MM.1S (cell line): ENCODE data around the gene ZHX3.

Experiments used
- EZH2 ChIP-seq: fragments of 300-600 bp; sonication (generic); optimal IDR thresholded peaks from 2 replicates; pipeline ENCODE3; 2017; ENCODE audit warnings: low read depth, mild to moderate bottlenecking, antibody characterized with exemption, low read length, mixed read lengths
- EZH2phosphoT487 ChIP-seq: fragments of 300-600 bp; sonication (generic); IDR thresholded peaks from 2 replicates; pipeline ENCODE4 v1.6.1; 2018; ENCODE audit warnings: antibody characterized with exemption, low read length
- TF ChIP-seq, protein P1 (sequence below): fragments of 300-600 bp; sonication (generic); IDR thresholded peaks from 2 replicates; pipeline ENCODE4 v1.5.1; 2016; ENCODE audit warnings: antibody characterized with exemption, low read length, mixed read lengths

DNA sequence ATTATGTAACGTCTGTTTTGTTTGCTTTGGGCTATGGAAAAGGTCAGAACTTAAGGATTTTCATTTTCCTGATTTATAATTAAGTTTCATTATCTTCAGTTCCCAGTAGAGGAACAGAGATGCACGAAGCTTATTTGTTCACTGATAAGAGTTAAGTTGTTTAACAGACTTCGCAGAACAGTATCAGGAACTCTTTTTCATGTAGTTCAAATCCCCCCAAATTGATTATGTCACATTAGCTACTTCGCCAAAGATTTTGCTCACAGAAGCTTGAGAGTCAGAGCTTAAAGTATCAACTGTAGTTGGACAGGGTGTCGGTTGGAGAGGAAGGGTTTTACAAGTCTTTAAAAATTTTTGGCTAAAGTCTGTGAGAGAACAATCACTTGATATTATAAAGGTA lies 43.4 kb downstream of the ZHX3 start:
- TF ChIP-seq, protein P1, sequence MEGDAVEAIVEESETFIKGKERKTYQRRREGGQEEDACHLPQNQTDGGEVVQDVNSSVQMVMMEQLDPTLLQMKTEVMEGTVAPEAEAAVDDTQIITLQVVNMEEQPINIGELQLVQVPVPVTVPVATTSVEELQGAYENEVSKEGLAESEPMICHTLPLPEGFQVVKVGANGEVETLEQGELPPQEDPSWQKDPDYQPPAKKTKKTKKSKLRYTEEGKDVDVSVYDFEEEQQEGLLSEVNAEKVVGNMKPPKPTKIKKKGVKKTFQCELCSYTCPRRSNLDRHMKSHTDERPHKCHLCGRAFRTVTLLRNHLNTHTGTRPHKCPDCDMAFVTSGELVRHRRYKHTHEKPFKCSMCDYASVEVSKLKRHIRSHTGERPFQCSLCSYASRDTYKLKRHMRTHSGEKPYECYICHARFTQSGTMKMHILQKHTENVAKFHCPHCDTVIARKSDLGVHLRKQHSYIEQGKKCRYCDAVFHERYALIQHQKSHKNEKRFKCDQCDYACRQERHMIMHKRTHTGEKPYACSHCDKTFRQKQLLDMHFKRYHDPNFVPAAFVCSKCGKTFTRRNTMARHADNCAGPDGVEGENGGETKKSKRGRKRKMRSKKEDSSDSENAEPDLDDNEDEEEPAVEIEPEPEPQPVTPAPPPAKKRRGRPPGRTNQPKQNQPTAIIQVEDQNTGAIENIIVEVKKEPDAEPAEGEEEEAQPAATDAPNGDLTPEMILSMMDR, result no peak
- TF ChIP-seq EZH2 (no peak), EZH2phosphoT487 (no peak)
